K562 (cell line): ENCODE data around the gene YEATS2. TPM values are rescaled to one million over a fixed set of nuclear protein-coding genes. Genes with fewer than 3 reads are reported as not detected.
A peak's percentile ranks its signal among the peaks of the same experiment; 100 is the strongest.

ENCODE experiments used
- C11orf30 ChIP-seq: fragments of 450-650 bp; IDR thresholded peaks from 2 replicates; pipeline ENCODE4 v1.6.1; 2016; ENCODE audit warnings: low read depth, mild to moderate bottlenecking
- CCNT2 ChIP-seq: IDR thresholded peaks from 2 replicates; pipeline ENCODE4 v1.6.1; 2011; ENCODE audit warnings: borderline replicate concordance, low read depth, mild to moderate bottlenecking, moderate library complexity, mixed read lengths, low read length; ENCODE audit not compliant: insufficient read length; ENCODE audit errors: extremely low read depth
- CTBP1 ChIP-seq: fragments of 450-650 bp; IDR thresholded peaks from 2 replicates; pipeline ENCODE4 v1.6.1; 2016; ENCODE audit warnings: borderline replicate concordance
- FOXA1 ChIP-seq: fragments of 450-650 bp; IDR thresholded peaks from 2 replicates; pipeline ENCODE4 v1.6.1; 2016; ENCODE audit warnings: mild to moderate bottlenecking, borderline replicate concordance
- HNRNPL ChIP-seq: fragments of 200-400 bp; formaldehyde crosslinking; IDR thresholded peaks from 2 replicates; pipeline ENCODE4 v1.6.1; 2017; ENCODE audit warnings: low read depth, mild to moderate bottlenecking, low read length
- JUNB ChIP-seq: fragments of 450-650 bp; formaldehyde crosslinking; conservative IDR thresholded peaks from 2 replicates; pipeline ENCODE4 v1.4.0; 2020; ENCODE audit warnings: mild to moderate bottlenecking
- KAT7 ChIP-seq: sonication (generic); formaldehyde crosslinking; IDR thresholded peaks from 2 replicates; pipeline ENCODE4 v1.8.0; 2022; ENCODE audit warnings: missing genetic modification reagents, mild to moderate bottlenecking, borderline replicate concordance
- LCOR ChIP-seq: sonication (generic); formaldehyde crosslinking; IDR thresholded peaks from 2 replicates; pipeline ENCODE4 v1.8.0; 2022; ENCODE audit warnings: mild to moderate bottlenecking, missing genetic modification reagents
- MTA3 ChIP-seq: fragments of 450-650 bp; formaldehyde crosslinking; IDR thresholded peaks from 2 replicates; pipeline ENCODE4 v1.6.1; 2017; ENCODE audit warnings: mild to moderate bottlenecking, borderline replicate concordance
- NR3C1 ChIP-seq: sonication (generic); formaldehyde crosslinking; IDR thresholded peaks from 2 replicates; pipeline ENCODE4 v1.8.1; 2022; ENCODE audit warnings: missing genetic modification reagents
- PCBP1 ChIP-seq: fragments of 200-400 bp; formaldehyde crosslinking; IDR thresholded peaks from 2 replicates; pipeline ENCODE4 v1.6.1; 2018; ENCODE audit warnings: mild to moderate bottlenecking, low read depth, low read length; ENCODE audit not compliant: poor library complexity, severe bottlenecking
- PHB ChIP-seq: fragments of 250-450 bp; sonication (Bioruptor Pico); IDR thresholded peaks from 2 replicates; pipeline ENCODE4 v1.5.0; 2021
- RBFOX2 ChIP-seq: fragments of 200-400 bp; formaldehyde crosslinking; IDR thresholded peaks from 2 replicates; pipeline ENCODE4 v1.6.1; 2017; ENCODE audit warnings: low read depth, mild to moderate bottlenecking, low read length, moderate library complexity
- SRSF3 ChIP-seq: fragments of 200-400 bp; formaldehyde crosslinking; IDR thresholded peaks from 2 replicates; pipeline ENCODE4 v1.6.1; 2016; ENCODE audit warnings: mild to moderate bottlenecking, low read length, moderate library complexity; ENCODE audit not compliant: insufficient read depth
- SRSF9 ChIP-seq: fragments of 200-400 bp; formaldehyde crosslinking; IDR thresholded peaks from 2 replicates; pipeline ENCODE4 v1.6.1; 2017; ENCODE audit warnings: low read depth, low read length, borderline replicate concordance
- SUPT5H ChIP-seq: fragments of 450-650 bp; IDR thresholded peaks from 2 replicates; pipeline ENCODE4 v1.6.1; 2016
- TOE1 ChIP-seq, 2 experiments: fragments of 450-650 bp in 1 of 2; sonication (generic) in 1 of 2; formaldehyde crosslinking in 1 of 2; IDR thresholded peaks; 2 replicates each; pipeline versions ENCODE4 v1.7.1 to v1.8.0; 2016 to 2022; ENCODE audit warnings: borderline replicate concordance in 2 of 2, mild to moderate bottlenecking in 2 of 2, antibody characterized with exemption in 1 of 2, inconsistent platforms in 1 of 2, low read depth in 1 of 2, missing genetic modification reagents in 1 of 2, moderate library complexity in 1 of 2
- ZNF644 ChIP-seq: fragments of 200-800 bp; sonication (Bioruptor generic); IDR thresholded peaks from 2 replicates; pipeline ENCODE4 v1.6.1; 2016; ENCODE audit warnings: low read depth, missing genetic modification characterization, missing compliant biosample characterization
- ZZZ3 ChIP-seq: fragments of 450-650 bp; IDR thresholded peaks from 2 replicates; pipeline ENCODE4 v1.6.1; 2016; ENCODE audit warnings: antibody characterized with exemption, mild to moderate bottlenecking, moderate library complexity
- polyA plus RNA-seq, 8 experiments: library from polyadenylated mRNA; depleted of rRNA in 4 of 8; stranded (reverse) in 5 of 8; unstranded in 3 of 8; fragments of >200 nt; fragmentation: Nextera tagmentation in 2 of 8; fragmentation: Illumina TruSeq in 1 of 8; extraction: Ambion mirVana in 2 of 8; extraction: Trizol in 1 of 8; gene quantifications; 2 replicates each; pipeline versions ENCODE4 v1.2.1 to v1.2.3, GENCODE V29; 2011 to 2014; ENCODE audit warnings: inconsistent platforms in 1 of 8, missing spikeins in 1 of 8
- total RNA-seq, 7 experiments: library from RNA; depleted of rRNA in 6 of 7; stranded (reverse); fragments of >200 nt in 6 of 7; fragmentation: Illumina TruSeq in 2 of 7; extraction: Trizol in 2 of 7; gene quantifications; 2 replicates each; pipeline versions ENCODE4 v1.2.1 to v1.2.3, GENCODE V29; 2011 to 2021; ENCODE audit warnings: low replicate concordance in 1 of 7
- TF ChIP-seq, protein P1 (sequence below): sonication (generic); formaldehyde crosslinking; IDR thresholded peaks from 2 replicates; pipeline ENCODE4 v1.8.0; 2022; ENCODE audit warnings: missing genetic modification reagents, mild to moderate bottlenecking, moderate library complexity, borderline replicate concordance
- TF ChIP-seq, protein P2 (sequence below): fragments of 450-650 bp; IDR thresholded peaks from 2 replicates; pipeline ENCODE4 v1.6.1; 2018; ENCODE audit warnings: mild to moderate bottlenecking, low read depth; ENCODE audit not compliant: partially characterized antibody
- TF ChIP-seq, protein P3 (sequence below), 2 experiments: fragments of 250-450 bp in 1 of 2; fragments of 450-650 bp in 1 of 2; sonication (Bioruptor Pico) in 1 of 2; IDR thresholded peaks; 2 replicates each; pipeline versions ENCODE4 v1.6.1 to v1.8.0; 2016 to 2021; ENCODE audit warnings: mild to moderate bottlenecking in 2 of 2, moderate library complexity in 2 of 2, missing compliant biosample characterization in 1 of 2, missing genetic modification characterization in 1 of 2
- TF ChIP-seq, protein P4 (sequence below): conservative IDR thresholded peaks from 2 replicates; pipeline ENCODE4 v1.6.1; 2011; ENCODE audit warnings: low read depth, mild to moderate bottlenecking, low read length; ENCODE audit not compliant: control insufficient read depth

YEATS2 gene
- total and polyA plus RNA-seq, 9 of the 15 experiments (the other 6 are each of a cell fraction or from before 2014, with no cell fraction given), result 1.8 to 35.2 (median 19.0) TPM

DNA sequence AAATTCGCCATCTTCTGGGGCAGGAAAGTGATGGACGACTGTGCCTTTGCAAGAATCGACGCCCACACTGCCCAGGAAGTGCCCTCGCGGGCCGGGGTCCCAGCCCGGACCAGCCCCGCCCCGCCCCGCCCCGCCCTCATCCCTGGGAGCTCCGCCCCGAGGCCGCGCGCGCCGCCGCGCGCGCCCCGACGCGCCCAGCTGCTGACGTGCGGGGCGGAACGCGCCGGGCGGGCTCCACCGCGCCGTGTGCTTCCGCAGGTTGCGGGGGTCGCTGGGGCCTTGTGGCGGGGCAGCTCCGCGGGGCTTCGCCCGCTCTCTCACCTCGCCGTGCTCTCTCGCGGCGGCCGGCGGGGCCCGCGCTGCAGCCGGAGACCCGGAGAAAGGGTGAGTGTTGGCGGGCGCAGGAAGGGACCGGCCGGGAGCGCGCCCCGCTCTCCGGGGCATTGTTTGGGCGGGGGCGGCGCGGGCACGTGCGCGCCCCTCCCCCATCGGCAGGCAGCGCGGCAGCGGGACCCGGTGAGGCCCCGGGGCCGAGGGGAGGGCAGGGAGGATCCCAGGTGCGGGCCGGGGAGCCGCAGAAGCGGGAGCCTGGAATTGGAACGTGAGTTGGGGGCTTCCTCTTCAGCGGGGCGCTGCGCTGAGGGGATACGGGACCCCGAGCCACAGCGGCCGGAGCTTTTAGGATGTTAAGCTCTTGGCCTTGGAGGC, at the start of gene YEATS2 (continued):
- TF ChIP-seq ZNF644, result peak; percentile 87
- no peak for TF ChIP-seq SRSF9
- peak; percentile 65; the same call in 1 of the 2 replicates for TF ChIP-seq KAT7 (CRISPR knock-in tag)
- no peak for TF ChIP-seq ZZZ3
- TF ChIP-seq, protein P1, sequence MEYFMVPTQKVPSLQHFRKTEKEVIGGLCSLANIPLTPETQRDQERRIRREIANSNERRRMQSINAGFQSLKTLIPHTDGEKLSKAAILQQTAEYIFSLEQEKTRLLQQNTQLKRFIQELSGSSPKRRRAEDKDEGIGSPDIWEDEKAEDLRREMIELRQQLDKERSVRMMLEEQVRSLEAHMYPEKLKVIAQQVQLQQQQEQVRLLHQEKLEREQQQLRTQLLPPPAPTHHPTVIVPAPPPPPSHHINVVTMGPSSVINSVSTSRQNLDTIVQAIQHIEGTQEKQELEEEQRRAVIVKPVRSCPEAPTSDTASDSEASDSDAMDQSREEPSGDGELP, result peak; percentile 28; the same call in 1 of the 2 replicates
- no peak for TF ChIP-seq PCBP1
- no peak for TF ChIP-seq JUNB (CRISPR knock-in tag)
- TF ChIP-seq, protein P2, sequence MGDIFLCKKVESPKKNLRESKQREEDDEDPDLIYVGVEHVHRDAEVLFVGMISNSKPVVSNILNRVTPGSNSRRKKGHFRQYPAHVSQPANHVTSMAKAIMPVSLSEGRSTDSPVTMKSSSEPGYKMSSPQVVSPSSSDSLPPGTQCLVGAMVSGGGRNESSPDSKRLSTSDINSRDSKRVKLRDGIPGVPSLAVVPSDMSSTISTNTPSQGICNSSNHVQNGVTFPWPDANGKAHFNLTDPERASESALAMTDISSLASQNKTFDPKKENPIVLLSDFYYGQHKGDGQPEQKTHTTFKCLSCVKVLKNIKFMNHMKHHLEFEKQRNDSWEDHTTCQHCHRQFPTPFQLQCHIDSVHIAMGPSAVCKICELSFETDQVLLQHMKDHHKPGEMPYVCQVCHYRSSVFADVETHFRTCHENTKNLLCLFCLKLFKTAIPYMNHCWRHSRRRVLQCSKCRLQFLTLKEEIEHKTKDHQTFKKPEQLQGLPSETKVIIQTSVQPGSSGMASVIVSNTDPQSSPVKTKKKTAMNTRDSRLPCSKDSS, result no peak
- TF ChIP-seq, protein P3, sequence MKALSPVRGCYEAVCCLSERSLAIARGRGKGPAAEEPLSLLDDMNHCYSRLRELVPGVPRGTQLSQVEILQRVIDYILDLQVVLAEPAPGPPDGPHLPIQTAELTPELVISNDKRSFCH (CRISPR knock-in tag; IDR thresholded peaks at IDR 0.05), result no peak
- TF ChIP-seq, protein P3 (tag; IDR thresholded peaks at IDR 0.05), result no peak
- TF ChIP-seq PHB (CRISPR knock-in tag), result no peak
- TF ChIP-seq LCOR (CRISPR knock-in tag), result no peak
- no peak for TF ChIP-seq NR3C1 (CRISPR knock-in tag)
- peak; percentile 75 for TF ChIP-seq HNRNPL
- TF ChIP-seq CCNT2, result peak; percentile 76
- peak; percentile 78 for TF ChIP-seq CTBP1
- peak; percentile 58 for TF ChIP-seq SUPT5H
- TF ChIP-seq TOE1 (IDR thresholded peaks at IDR 0.05; ENCODE audit: borderline replicate concordance), result no peak
- TF ChIP-seq TOE1 (CRISPR knock-in tag; IDR thresholded peaks at IDR 0.05; ENCODE audit: borderline replicate concordance, low read depth), result no peak
- no peak for TF ChIP-seq MTA3
- TF ChIP-seq, protein P4, sequence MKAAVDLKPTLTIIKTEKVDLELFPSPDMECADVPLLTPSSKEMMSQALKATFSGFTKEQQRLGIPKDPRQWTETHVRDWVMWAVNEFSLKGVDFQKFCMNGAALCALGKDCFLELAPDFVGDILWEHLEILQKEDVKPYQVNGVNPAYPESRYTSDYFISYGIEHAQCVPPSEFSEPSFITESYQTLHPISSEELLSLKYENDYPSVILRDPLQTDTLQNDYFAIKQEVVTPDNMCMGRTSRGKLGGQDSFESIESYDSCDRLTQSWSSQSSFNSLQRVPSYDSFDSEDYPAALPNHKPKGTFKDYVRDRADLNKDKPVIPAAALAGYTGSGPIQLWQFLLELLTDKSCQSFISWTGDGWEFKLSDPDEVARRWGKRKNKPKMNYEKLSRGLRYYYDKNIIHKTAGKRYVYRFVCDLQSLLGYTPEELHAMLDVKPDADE, result peak; percentile 22; the same call in 1 of the 2 replicates
- 0 out of 2 replicates have a peak, but pooled peaks have one; percentile 50 for TF ChIP-seq SRSF3
- no peak for TF ChIP-seq C11orf30
- no peak for TF ChIP-seq FOXA1
- TF ChIP-seq RBFOX2, result peak; percentile 82
